Upper lobe of left lung (tissue), 6 donors: ENCODE results near the gene VAT1. TPM values are rescaled to one million over a fixed set of nuclear protein-coding genes. Genes with fewer than 3 reads are reported as not detected.
"Not testable (repeated sequence)": the region's sequence is repeated elsewhere in the genome, so short reads cannot be mapped to it uniquely, and the experiment has no call there.

Experiments
- ATAC-seq, 2 donors: fragments of 200-7000 bp; cut with Tn5 transposase; one replicate each; pipeline ENCODE4 v1.9.1; 2022; ENCODE audit warnings: mild to moderate bottlenecking in 2 of 2, moderate library complexity in 2 of 2; ENCODE audit not compliant: low FRiP score in 2 of 2
- DNase-seq, 2 donors: peaks; one replicate each; pipeline ENCODE4 v3.0.0-alpha.2; 2019 to 2020
- H3K27ac ChIP-seq, 4 donors: fragments of 200-600 bp; sonication (generic); one replicate each; pipeline ENCODE4 v1.5.1; 2016 to 2019
- H3K27me3 ChIP-seq, 4 donors: fragments of 200-600 bp; sonication (generic); one replicate each; pipeline ENCODE4 v1.5.1; 2017 to 2019
- H3K36me3 ChIP-seq, 4 donors: fragments of 200-600 bp; sonication (generic); one replicate each; pipeline ENCODE4 v1.5.1; 2016 to 2019
- H3K4me1 ChIP-seq, 4 donors: fragments of 200-600 bp; sonication (generic); one replicate each; pipeline ENCODE4 v1.5.1; 2018 to 2019
- H3K4me3 ChIP-seq, 4 donors: fragments of 200-600 bp; sonication (generic); one replicate each; pipeline ENCODE4 v1.5.1; 2017 to 2019; ENCODE audit warnings: mild to moderate bottlenecking in 2 of 4, moderate library complexity in 1 of 4
- H3K9me3 ChIP-seq, 4 donors: fragments of 200-600 bp; sonication (generic); one replicate each; pipeline ENCODE4 v1.5.1; 2018 to 2019
- CTCF ChIP-seq, 6 experiments: fragments of 450-650 bp in 4 of 6; fragments of 200-600 bp in 2 of 6; sonication (generic) in 2 of 6; IDR thresholded peaks; one replicate each; pipeline ENCODE4 v1.5.1; 2016 to 2019; ENCODE audit warnings: antibody characterized with exemption in 6 of 6
- EP300 ChIP-seq, 4 donors: sonication (generic); formaldehyde crosslinking; IDR thresholded peaks; one replicate each; pipeline ENCODE4 v1.5.1; 2017; ENCODE audit warnings: antibody characterized with exemption in 4 of 4, control low read depth in 2 of 4
- POLR2A ChIP-seq, 4 donors: fragments of 450-650 bp; IDR thresholded peaks; one replicate each; pipeline ENCODE4 v1.5.1; 2016 to 2017; ENCODE audit warnings: antibody characterized with exemption in 4 of 4, mild to moderate bottlenecking in 2 of 4
- POLR2AphosphoS5 ChIP-seq, 2 donors: sonication (generic); formaldehyde crosslinking; IDR thresholded peaks; one replicate each; pipeline ENCODE4 v1.5.1; 2017; ENCODE audit warnings: antibody characterized with exemption in 2 of 2
- WGBS, 2 donors: methylation state at CpG; one replicate each; pipeline ENCODE4 v1.1.5; 2017 to 2018; 5-methylcytosine and 5-hydroxymethylcytosine counted together
- total RNA-seq, 6 donors: library from RNA; depleted of rRNA in 4 of 6; stranded (reverse); fragments of >200 nt in 4 of 6; gene quantifications; one replicate each; pipeline versions ENCODE4 v1.1.0 to v1.2.1, GENCODE V29; 2016 to 2021
- donor health status: DM: no; HTN: no; CAD: no; lungs with moderate emphysema.
- donor health status: DM: no; HTN: yes; CAD: no; lungs with severe emphysema.

VAT1 gene
- total RNA-seq, 6 donors from 2014 or later, result 122 to 343 (median 222) TPM

GRCh38 chr17:42982266-42982665, 39.9 kb downstream of the VAT1 start:
- H3K4me3 ChIP-seq, result no peak overlapping the region
- TF ChIP-seq CTCF (IDR thresholded peaks at IDR 0.05) (no peak), POLR2AphosphoS5 (IDR thresholded peaks at IDR 0.05) (no peak), POLR2A (IDR thresholded peaks at IDR 0.05) (no peak), EP300 (IDR thresholded peaks at IDR 0.05) (no peak)
- no peaks in the 10 kb centered on the region for H3K27me3 ChIP-seq
- H3K9me3 ChIP-seq, result no peaks in the 10 kb centered on the region
- H3K36me3 ChIP-seq, result peaks cover 3 to 23% (median 11%) of the 10 kb centered on the region in 4 donors
- no peak overlapping the region for H3K27ac ChIP-seq
- H3K4me1 ChIP-seq, result peaks cover 16 to 59% (median 34%) of the 10 kb centered on the region in 4 donors
- no peak for ATAC-seq
- no peak for DNase-seq

- Histone ChIP-seq H3K9me3 (no peaks in the 10 kb centered on the region), H3K27me3 (no peaks in the 10 kb centered on the region), H3K4me1 (peaks cover 16 to 53% (median 34%) of the 10 kb centered on the region in 4 donors), H3K4me3 (peak overlapping the region; percentile 53 to 95 (median 90)), H3K36me3 (peaks cover 0 to 11% (median 2%) of the 10 kb centered on the region in 4 donors), H3K27ac (peak overlapping the region; percentile 79 to 90 (median 85))
- 0% methylated on average over 20 to 29 of the region's 67 CpGs for WGBS, 2 donors
- DNase-seq, result peak; percentile 73 to 92
- peak; percentile 49 to 75 for ATAC-seq
- peak in 1 of 4 donors; percentile 24 for TF ChIP-seq POLR2A (IDR thresholded peaks at IDR 0.05)
- TF ChIP-seq POLR2AphosphoS5 (IDR thresholded peaks at IDR 0.05), result peak in 1 of 2 donors; percentile 12
- TF ChIP-seq EP300 (IDR thresholded peaks at IDR 0.05), result no peak
- peak in 5 of 6 experiments; percentile 9 to 72 (median 45) for TF ChIP-seq CTCF (IDR thresholded peaks at IDR 0.05)
Measured at GRCh38 chr17:42980766-42981397, 41.3 kb downstream of the VAT1 start.

GRCh38 chr17:42980274-42980765, 41.9 kb downstream of the VAT1 start, which contains the start of gene RUNDC1:
Gene RUNDC1, plus strand, starts transcription at chr17:42980565. Its CDS starts 12 bp downstream, at chr17:42980577.
- H3K36me3 ChIP-seq, result peaks cover 0 to 5% (median 0%) of the 10 kb centered on the region in 4 donors
- H3K27me3 ChIP-seq, result no peaks in the 10 kb centered on the region
- peaks cover 16 to 47% (median 34%) of the 10 kb centered on the region in 4 donors for H3K4me1 ChIP-seq
- TF ChIP-seq POLR2AphosphoS5 (IDR thresholded peaks at IDR 0.05) (peak; percentile 61 to 81), CTCF (IDR thresholded peaks at IDR 0.05) (no peak), POLR2A (IDR thresholded peaks at IDR 0.05) (peak in 2 of 4 donors; percentile 74 to 78)
- peak within 1 kb of the TSS; percentile 79 to 90 (median 85) for H3K27ac ChIP-seq
- no peaks in the 10 kb centered on the region for H3K9me3 ChIP-seq
- peak; percentile 91 to 97 for ATAC-seq
- WGBS, 2 donors, result 0 to 1% methylated on average over 16 to 25 of the region's 39 CpGs
- DNase-seq, result peak; percentile 97 to 98
- H3K4me3 ChIP-seq, result peak within 1 kb of the TSS; percentile 53 to 95 (median 90)

GRCh38 chr17:42979511-42980273, 42.5 kb downstream of the VAT1 start, which contains the start of gene PTGES3L:
Gene PTGES3L, minus strand, starts transcription at chr17:42980080. Its CDS starts 27 bp downstream, at chr17:42980053.
- Histone ChIP-seq H3K36me3 (no peaks in the 10 kb centered on the region), H3K4me1 (peaks cover 16 to 42% (median 30%) of the 10 kb centered on the region in 4 donors), H3K4me3 (peak within 1 kb of the TSS; percentile 53 to 95 (median 90)), H3K27me3 (no peaks in the 10 kb centered on the region), H3K9me3 (no peaks in the 10 kb centered on the region), H3K27ac (peak within 1 kb of the TSS; percentile 79 to 90 (median 85))
- DNase-seq (peak; percentile 44 to 69), ATAC-seq (peak; percentile 42 to 61)
- 37 to 45% methylated on average over 20 of the region's 21 CpGs for WGBS, 2 donors
- no peak for TF ChIP-seq POLR2A (IDR thresholded peaks at IDR 0.05)
- no peak for TF ChIP-seq POLR2AphosphoS5 (IDR thresholded peaks at IDR 0.05)
- no peak for TF ChIP-seq EP300 (IDR thresholded peaks at IDR 0.05)
- no peak for TF ChIP-seq CTCF (IDR thresholded peaks at IDR 0.05)

GRCh38 chr17:42975701-42976100, 46.5 kb downstream of the VAT1 start:
- not testable (repeated sequence) for H3K9me3 ChIP-seq, DNase-seq, H3K27me3 ChIP-seq, H3K36me3 ChIP-seq, H3K27ac ChIP-seq, ATAC-seq, H3K4me3 ChIP-seq
- 87 to 91% methylated on average over 16 of the region's 16 CpGs for WGBS, 2 donors
- H3K4me1 ChIP-seq, result peaks cover 8 to 12% (median 10%) of the 10 kb centered on the region in 4 donors
